ENCODE results near the gene ETV2. TPM values are rescaled to one million over a fixed set of nuclear protein-coding genes. Genes with fewer than 3 reads are reported as not detected.
A peak's percentile ranks its signal among the peaks of the same experiment; 100 is the strongest.

The ETV2 gene
- total and polyA plus RNA-seq, 2 of the 4 experiments (the other 2 are of a cell fraction), result 1.2 TPM; not detected in 1

GRCh38 chr19:35666251-35666913 lies 24.8 kb downstream of the ETV2 start, which contains the start of gene UPK1A:
Gene UPK1A (plus strand): TSS chr19:35666517. CDS start chr19:35666813, 296 bp downstream.
- ChIA-PET POLR2A (ENCODE audit: unreplicated experiment) (no interaction called here), CTCF (no interaction called here)
- Histone ChIP-seq H2BK15ac (ENCODE audit: low read depth, low read length) (no peak within 1 kb of the TSS), H3K79me1 (ENCODE audit: low read depth in 1 of 2, low read length in 2 of 2) (peaks cover 0 to 2% of the 10 kb centered on the region in 2 experiments; a peak in 1 of 4 replicates), H3K9me3 (ENCODE audit: control insufficient read depth, insufficient read depth, low read length) (no peaks in the 10 kb centered on the region), H2BK20ac (ENCODE audit: low read depth, low read length) (no peak within 1 kb of the TSS), H2AK9ac (replicated peaks; ENCODE audit: low read depth, low read length, poor library complexity) (no peak within 1 kb of the TSS), H2AFZ (replicated peaks; ENCODE audit: low read length, poor library complexity) (no peak within 1 kb of the TSS), H2BK120ac (ENCODE audit: low read depth, low read length) (no peak within 1 kb of the TSS), H4K5ac (ENCODE audit: low read depth, low read length) (no peak within 1 kb of the TSS), H4K20me1 (ENCODE audit: insufficient read depth, low read length) (0 out of 2 replicates have a peak, but pooled peaks cover 5% of the 10 kb centered on the region), H3K4ac (ENCODE audit: low read depth, low read length) (no peak within 1 kb of the TSS), H3K4me3 (ENCODE audit: insufficient read depth, low read depth, low read length) (no peak within 1 kb of the TSS), H3K18ac (ENCODE audit: low read depth, low read length) (no peak within 1 kb of the TSS), H3K27ac (ENCODE audit: insufficient read depth, low read length) (no peak within 1 kb of the TSS), H3K27me3 (ENCODE audit: control insufficient read depth, insufficient read depth, low read length) (peaks cover 5% of the 10 kb centered on the region; the same call in 1 of the 2 replicates), H3K9ac (ENCODE audit: low read depth, low read length) (no peak within 1 kb of the TSS), H3K23ac (ENCODE audit: low read depth, low read length) (no peak within 1 kb of the TSS), H3K9me1 (ENCODE audit: insufficient read depth, low read length) (no peaks in the 10 kb centered on the region), H3K36me3 (ENCODE audit: control insufficient read depth, insufficient read depth, low read length) (peaks cover 16% of the 10 kb centered on the region), H2BK5ac (ENCODE audit: low read depth, low read length, poor library complexity, severe bottlenecking) (no peak within 1 kb of the TSS), H3K4me2 (ENCODE audit: low read depth, low read length) (no peak within 1 kb of the TSS), H2AK5ac (ENCODE audit: low read depth, low read length) (no peak within 1 kb of the TSS), H3K14ac (replicated peaks; ENCODE audit: low read depth, low read length) (no peak within 1 kb of the TSS), H3K56ac (ENCODE audit: extremely low read depth, insufficient read depth, low read length) (no peak within 1 kb of the TSS), H3K4me1 (ENCODE audit: control insufficient read depth, insufficient read depth, low read length) (no peaks in the 10 kb centered on the region), H4K91ac (ENCODE audit: insufficient read depth, low read depth, low read length) (no peak within 1 kb of the TSS), H4K8ac (ENCODE audit: low read depth in 2 of 2, low read length in 2 of 2) (no peak within 1 kb of the TSS)
- intact Hi-C loops (cut with micrococcal nuclease), result no loop called here
- 83% methylated on average over 3 of the region's 16 CpGs; no CpG with 5 or more reads in 1 of the 2 experiments for WGBS, 2 experiments (ENCODE audit: extremely low coverage in 2 of 2, insufficient read length in 1 of 2)
- no TSS peak for BruUV-seq (replicated peaks)
- TF ChIP-seq BHLHE40 (IDR thresholded peaks at IDR 0.05; ENCODE audit: low read depth, low read length), result no peak
- TF ChIP-seq CEBPB (IDR thresholded peaks at IDR 0.05; ENCODE audit: low read depth, low read length), result no peak
- no peak for TF ChIP-seq FOS (IDR thresholded peaks at IDR 0.05; ENCODE audit: low read depth, low read length)
- in situ Hi-C loops (cut with MboI; ENCODE audit: low sequenced_read_pairs), result no loop called here
- DNase-seq, result no peak
- peak; percentile 28; the same call in 1 of the 2 replicates for ATAC-seq (ENCODE audit: low read depth)
- dilution Hi-C loops (cut with HindIII; ENCODE audit: low sequenced_read_pairs, unreplicated experiment), result no loop called here
